ENCODE data around the gene TMOD1.
"Not testable (repeated sequence)": the region's sequence is repeated elsewhere in the genome, so short reads cannot be mapped to it uniquely, and the experiment has no call there.

Gene TMOD1

DNA sequence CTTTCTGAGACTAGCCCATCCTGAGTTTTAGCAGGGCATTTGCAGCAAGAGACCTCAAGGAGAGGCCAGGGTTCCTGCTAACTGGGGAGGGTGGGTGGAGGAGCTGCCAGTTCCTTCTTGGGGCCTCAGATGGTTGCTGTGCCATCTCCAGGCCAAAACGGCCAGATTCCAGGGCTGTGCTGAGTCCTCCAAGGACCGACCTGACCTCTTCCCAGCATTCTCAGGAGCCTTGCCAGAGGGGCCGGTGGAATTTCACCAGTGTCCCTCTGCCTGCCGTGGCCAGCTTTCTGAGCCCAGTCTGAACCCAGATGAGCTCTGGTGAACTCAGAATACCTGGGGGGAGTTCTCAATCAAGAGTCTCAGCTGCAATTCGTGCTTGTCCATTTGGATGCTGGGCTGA is 77.4 kb downstream of the TMOD1 start (continued):
- TF ChIP-seq, protein P1, sequence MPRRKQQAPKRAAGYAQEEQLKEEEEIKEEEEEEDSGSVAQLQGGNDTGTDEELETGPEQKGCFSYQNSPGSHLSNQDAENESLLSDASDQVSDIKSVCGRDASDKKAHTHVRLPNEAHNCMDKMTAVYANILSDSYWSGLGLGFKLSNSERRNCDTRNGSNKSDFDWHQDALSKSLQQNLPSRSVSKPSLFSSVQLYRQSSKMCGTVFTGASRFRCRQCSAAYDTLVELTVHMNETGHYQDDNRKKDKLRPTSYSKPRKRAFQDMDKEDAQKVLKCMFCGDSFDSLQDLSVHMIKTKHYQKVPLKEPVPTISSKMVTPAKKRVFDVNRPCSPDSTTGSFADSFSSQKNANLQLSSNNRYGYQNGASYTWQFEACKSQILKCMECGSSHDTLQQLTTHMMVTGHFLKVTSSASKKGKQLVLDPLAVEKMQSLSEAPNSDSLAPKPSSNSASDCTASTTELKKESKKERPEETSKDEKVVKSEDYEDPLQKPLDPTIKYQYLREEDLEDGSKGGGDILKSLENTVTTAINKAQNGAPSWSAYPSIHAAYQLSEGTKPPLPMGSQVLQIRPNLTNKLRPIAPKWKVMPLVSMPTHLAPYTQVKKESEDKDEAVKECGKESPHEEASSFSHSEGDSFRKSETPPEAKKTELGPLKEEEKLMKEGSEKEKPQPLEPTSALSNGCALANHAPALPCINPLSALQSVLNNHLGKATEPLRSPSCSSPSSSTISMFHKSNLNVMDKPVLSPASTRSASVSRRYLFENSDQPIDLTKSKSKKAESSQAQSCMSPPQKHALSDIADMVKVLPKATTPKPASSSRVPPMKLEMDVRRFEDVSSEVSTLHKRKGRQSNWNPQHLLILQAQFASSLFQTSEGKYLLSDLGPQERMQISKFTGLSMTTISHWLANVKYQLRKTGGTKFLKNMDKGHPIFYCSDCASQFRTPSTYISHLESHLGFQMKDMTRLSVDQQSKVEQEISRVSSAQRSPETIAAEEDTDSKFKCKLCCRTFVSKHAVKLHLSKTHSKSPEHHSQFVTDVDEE (CRISPR knock-in tag; IDR thresholded peaks at IDR 0.05): no peak

DNA sequence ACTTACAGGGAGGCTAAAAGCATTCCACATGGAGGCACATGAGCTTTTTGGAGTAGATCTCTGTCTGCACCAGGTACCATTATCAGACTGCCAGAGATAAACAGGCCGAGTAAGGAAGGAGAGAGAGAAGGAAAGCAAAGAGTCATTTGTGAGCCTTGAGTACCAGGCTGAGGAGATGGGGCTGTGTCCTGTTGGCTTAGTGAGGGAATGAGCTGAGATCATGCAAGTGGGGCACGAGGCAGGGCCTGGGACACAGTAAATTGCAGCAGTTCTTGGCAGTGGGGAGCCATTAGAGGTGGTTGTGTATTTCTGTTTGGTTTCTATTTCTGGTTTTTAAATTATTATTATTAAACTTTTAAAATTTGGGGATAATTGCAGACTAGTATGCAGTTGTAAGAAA is 78.4 kb downstream of the TMOD1 start:
- no peak for ATAC-seq
- TF ChIP-seq, protein P1 (CRISPR knock-in tag; IDR thresholded peaks at IDR 0.05): no peak
- TF ChIP-seq RARB (CRISPR knock-in tag; IDR thresholded peaks at IDR 0.05): no peak
- TF ChIP-seq TCF4 (CRISPR knock-in tag; IDR thresholded peaks at IDR 0.05; ENCODE audit: borderline replicate concordance): no peak
- TF ChIP-seq ESRRG (CRISPR knock-in tag; IDR thresholded peaks at IDR 0.05): no peak
- TF ChIP-seq, protein P2, sequence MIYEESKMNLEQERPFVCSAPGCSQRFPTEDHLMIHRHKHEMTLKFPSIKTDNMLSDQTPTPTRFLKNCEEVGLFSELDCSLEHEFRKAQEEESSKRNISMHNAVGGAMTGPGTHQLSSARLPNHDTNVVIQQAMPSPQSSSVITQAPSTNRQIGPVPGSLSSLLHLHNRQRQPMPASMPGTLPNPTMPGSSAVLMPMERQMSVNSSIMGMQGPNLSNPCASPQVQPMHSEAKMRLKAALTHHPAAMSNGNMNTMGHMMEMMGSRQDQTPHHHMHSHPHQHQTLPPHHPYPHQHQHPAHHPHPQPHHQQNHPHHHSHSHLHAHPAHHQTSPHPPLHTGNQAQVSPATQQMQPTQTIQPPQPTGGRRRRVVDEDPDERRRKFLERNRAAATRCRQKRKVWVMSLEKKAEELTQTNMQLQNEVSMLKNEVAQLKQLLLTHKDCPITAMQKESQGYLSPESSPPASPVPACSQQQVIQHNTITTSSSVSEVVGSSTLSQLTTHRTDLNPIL (CRISPR knock-in tag; IDR thresholded peaks at IDR 0.05; ENCODE audit: low read depth): no peak
- TF ChIP-seq ARNTL (CRISPR knock-in tag; IDR thresholded peaks at IDR 0.05; ENCODE audit: borderline replicate concordance, low read depth): no peak
- TF ChIP-seq, protein P3, sequence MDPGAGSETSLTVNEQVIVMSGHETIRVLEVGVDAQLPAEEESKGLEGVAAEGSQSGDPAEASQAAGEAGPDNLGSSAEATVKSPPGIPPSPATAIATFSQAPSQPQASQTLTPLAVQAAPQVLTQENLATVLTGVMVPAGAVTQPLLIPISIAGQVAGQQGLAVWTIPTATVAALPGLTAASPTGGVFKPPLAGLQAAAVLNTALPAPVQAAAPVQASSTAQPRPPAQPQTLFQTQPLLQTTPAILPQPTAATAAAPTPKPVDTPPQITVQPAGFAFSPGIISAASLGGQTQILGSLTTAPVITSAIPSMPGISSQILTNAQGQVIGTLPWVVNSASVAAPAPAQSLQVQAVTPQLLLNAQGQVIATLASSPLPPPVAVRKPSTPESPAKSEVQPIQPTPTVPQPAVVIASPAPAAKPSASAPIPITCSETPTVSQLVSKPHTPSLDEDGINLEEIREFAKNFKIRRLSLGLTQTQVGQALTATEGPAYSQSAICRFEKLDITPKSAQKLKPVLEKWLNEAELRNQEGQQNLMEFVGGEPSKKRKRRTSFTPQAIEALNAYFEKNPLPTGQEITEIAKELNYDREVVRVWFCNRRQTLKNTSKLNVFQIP (CRISPR knock-in tag; IDR thresholded peaks at IDR 0.05; ENCODE audit: borderline replicate concordance, low read depth): no peak
- no peak for TF ChIP-seq ISL1 (CRISPR knock-in tag; IDR thresholded peaks at IDR 0.05)
- no peak for TF ChIP-seq ZNF70 (CRISPR knock-in tag; IDR thresholded peaks at IDR 0.05)
- TF ChIP-seq OSR1 (CRISPR knock-in tag; IDR thresholded peaks at IDR 0.05): no peak
- no peak for TF ChIP-seq ZC3H10 (CRISPR knock-in tag; IDR thresholded peaks at IDR 0.05)
- TF ChIP-seq ZNF8 (CRISPR knock-in tag; IDR thresholded peaks at IDR 0.05): no peak
- TF ChIP-seq SNAI2 (CRISPR knock-in tag; IDR thresholded peaks at IDR 0.05): no peak
- no peak for TF ChIP-seq TOX (CRISPR knock-in tag; IDR thresholded peaks at IDR 0.05; ENCODE audit: borderline replicate concordance)
- TF ChIP-seq ZNF565 (CRISPR knock-in tag; conservative IDR thresholded peaks at IDR 0.05; ENCODE audit: low read depth): no peak
- TF ChIP-seq CSDC2 (CRISPR knock-in tag; IDR thresholded peaks at IDR 0.05): no peak
- no peak for TF ChIP-seq BACH2 (CRISPR knock-in tag; IDR thresholded peaks at IDR 0.05; ENCODE audit: borderline replicate concordance)
- no peak for TF ChIP-seq ZFP30 (CRISPR knock-in tag; IDR thresholded peaks at IDR 0.05)
- TF ChIP-seq PPARA (CRISPR knock-in tag; IDR thresholded peaks at IDR 0.05; ENCODE audit: borderline replicate concordance): no peak
- TF ChIP-seq, protein P4, sequence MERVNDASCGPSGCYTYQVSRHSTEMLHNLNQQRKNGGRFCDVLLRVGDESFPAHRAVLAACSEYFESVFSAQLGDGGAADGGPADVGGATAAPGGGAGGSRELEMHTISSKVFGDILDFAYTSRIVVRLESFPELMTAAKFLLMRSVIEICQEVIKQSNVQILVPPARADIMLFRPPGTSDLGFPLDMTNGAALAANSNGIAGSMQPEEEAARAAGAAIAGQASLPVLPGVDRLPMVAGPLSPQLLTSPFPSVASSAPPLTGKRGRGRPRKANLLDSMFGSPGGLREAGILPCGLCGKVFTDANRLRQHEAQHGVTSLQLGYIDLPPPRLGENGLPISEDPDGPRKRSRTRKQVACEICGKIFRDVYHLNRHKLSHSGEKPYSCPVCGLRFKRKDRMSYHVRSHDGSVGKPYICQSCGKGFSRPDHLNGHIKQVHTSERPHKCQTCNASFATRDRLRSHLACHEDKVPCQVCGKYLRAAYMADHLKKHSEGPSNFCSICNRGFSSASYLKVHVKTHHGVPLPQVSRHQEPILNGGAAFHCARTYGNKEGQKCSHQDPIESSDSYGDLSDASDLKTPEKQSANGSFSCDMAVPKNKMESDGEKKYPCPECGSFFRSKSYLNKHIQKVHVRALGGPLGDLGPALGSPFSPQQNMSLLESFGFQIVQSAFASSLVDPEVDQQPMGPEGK (CRISPR knock-in tag; IDR thresholded peaks at IDR 0.05; ENCODE audit: borderline replicate concordance): no peak

DNA sequence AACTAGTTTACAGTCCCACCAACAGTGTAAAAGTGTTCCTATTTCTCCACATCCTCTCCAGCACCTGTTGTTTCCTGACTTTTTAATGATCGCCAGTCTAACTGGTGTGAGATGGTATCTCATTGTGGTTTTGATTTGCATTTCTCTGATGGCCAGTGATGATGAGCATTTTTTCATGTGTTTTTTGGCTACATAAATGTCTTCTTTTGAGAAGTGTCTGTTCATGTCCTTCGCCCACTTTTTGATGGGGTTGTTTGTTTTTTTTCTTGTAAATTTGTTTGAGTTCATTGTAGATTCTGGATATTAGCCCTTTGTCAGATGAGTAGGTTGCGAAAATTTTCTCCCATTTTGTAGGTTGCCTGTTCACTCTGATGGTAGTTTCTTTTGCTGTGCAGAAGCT is 80.1 kb downstream of the TMOD1 start:
- not testable (repeated sequence) for ATAC-seq

DNA sequence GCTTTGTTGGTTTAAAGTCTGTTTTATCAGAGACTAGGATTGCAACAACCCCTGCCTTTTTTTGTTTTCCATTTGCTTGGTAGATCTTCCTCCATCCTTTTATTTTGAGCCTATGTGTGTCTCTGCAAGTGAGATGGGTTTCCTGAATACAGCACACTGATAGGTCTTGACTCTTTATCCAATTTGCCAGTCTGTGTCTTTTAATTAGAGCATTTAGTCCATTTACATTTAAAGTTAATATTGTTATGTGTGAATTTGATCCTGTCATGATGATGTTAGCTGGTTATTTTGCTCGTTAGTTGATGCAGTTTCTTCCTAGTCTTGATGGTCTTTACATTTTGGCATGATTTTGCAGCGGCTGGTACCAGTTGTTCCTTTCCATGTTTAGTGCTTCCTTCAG is 83.3 kb downstream of the TMOD1 start:
- ATAC-seq: not testable (repeated sequence)

Measured in SK-N-SH treated with all-trans-retinoic acid at 6 μM for 48 hours (cell line).